Cardiac ventricle fibroblast (primary cell): ENCODE measurements around the gene KISS1R. TPM values are rescaled to one million over a fixed set of nuclear protein-coding genes. Genes with fewer than 3 reads are reported as not detected.

Experiments
- total RNA-seq: library from RNA; depleted of rRNA; stranded (reverse); fragments of >200 nt; gene quantifications from 2 replicates; pipeline ENCODE4 v1.2.3, GENCODE V29; 2015

The KISS1R gene
- not detected in 2 replicates for total RNA-seq

DNA sequence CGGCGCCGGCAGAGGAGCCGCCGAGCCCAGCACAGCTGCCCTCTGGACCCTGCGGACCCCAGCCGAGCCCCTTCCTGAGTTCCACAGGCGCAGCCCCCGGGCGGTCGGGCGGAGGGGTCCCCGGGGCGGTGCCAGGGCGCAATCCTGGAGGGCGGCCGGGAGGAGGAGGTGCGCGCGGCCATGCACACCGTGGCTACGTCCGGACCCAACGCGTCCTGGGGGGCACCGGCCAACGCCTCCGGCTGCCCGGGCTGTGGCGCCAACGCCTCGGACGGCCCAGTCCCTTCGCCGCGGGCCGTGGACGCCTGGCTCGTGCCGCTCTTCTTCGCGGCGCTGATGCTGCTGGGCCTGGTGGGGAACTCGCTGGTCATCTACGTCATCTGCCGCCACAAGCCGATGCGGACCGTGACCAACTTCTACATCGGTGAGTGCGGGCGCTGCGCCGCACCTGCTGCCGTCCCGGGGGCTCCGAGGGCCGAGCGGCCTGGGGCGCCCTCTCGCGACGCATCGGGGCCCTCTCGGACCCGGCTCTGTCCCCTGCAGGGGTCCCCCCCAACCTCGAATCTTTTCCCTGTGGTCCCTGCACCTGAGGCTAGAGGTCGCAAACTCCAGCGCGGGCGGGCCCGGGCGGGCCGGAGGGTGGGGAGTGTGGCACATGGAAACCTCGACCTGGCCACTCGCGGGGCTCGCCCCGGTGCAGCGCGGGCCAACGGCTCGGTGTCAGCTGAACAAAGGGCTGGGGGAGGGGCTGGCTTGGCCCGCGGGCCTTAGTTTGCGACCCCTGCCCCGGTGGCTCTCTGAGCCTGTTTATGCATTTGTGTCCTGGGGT, at the start of gene KISS1R:
TSS of gene KISS1R (plus strand) at position 11 of the 829 bp plus-strand sequence. CDS start at position 181, 170 bp downstream.

DNA sequence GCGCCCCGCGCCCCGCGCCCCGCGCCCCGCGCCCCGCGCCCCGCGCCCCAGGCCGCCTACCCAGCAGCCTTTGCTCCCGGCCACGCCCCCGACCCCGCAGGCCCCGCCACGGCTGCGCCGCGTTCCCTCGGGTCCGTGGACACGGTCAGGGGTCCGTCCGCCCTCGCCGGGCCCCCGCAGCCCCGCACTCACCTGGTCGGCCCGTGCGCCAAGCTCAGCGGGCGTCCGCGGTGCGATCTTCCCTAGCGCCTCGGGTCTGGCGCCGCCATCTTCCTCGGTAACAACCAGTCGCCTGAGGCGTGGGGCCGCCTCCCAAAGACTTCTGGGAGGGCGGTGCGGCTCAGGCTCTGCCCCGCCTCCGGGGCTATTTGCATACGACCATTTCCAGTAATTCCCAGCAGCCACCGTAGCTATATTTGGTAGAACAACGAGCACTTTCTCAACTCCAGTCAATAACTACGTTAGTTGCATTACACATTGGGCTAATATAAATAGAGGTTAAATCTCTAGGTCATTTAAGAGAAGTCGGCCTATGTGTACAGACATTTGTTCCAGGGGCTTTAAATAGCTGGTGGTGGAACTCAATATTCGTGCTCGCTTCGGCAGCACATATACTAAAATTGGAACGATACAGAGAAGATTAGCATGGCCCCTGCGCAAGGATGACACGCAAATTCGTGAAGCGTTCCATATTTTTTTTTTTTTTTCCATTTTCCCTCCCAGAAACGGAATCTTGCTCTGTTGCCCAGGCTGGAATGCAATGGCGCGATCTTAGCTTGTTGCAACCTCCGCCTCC, 24.0 kb upstream of the KISS1R start, which contains the start of the genes MED16 and RNU6-9:
TSS of gene MED16 (minus strand) at position 294 of the 796 bp plus-strand sequence. CDS start 2,056 bp downstream, outside the sequence.
TSS of gene RNU6-9 (plus strand) at position 591 of the 796 bp plus-strand sequence.

DNA sequence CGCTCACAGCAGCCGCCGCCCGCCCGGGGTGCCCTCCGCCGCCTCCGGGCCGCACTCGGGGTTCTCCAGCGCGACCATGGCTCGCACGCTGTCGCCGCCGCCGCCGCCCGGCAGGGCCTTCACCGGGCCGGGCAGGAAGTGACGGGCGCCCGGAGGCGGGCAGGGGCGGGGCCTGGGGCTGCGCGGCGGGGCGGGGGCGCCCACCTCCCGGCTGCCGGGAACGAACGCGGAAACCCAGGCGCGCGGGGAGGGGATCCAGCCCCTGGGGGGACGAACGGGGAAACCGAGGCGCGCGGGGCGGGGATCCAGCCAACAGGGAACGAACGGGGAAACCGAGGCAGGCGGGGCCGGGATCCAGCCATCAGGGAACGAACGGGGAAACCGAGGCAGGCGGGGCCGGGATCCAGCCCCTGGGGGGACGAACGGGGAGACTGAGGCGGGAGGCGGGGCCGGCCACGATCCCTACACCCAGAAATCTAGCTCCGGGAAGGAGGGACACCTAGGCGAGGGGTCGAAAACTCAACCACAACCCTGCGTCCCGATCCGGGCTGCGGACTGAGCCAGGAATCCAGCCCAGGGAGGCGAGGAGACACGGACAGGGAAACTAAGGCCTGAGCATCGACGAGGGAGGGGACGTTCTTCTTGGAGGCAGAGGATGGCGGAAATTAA, 3.9 kb upstream of the KISS1R start, which contains the start of gene R3HDM4:
TSS of gene R3HDM4 (minus strand) at position 140 of the 669 bp plus-strand sequence. CDS start at position 78, 62 bp downstream.

DNA sequence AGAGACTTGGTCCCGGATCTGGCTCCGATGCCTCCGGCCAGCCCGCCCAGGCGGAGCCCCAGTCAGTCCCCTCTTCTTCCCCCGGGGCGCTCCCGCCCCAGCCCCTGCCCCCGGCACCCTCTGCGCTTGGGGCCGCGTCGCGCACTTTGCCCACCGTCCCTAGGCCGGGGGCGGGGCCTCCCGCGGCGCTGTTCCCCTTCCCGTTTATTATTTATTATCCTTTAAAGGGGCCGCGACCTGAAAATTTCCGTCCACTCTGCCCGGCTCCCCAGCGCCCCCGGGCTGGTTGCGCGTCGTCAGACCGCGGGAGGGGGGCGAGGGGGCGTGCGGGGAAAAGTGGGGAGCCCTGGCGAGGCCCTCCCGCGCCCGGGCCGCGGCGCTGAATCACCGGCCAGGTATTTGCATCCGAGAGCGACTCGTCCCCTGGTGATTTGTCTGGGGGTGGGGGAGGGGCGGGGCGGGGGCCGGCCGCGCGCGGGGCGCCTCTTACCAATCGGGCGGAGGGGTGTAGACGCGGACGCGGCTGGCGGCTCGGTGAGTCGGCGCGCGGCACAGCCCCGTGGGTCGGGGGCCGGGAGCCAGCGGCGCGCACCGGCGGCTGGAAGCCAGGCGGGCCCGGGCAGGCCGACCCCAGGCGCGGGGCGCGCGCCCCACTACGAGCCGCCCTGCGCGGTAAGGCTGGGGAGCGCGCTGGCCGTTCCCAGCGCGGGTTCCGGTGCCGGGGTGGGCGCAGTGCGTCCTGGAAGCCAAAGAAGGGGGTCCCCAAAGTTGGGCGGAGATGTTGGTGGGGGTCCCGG, 8.6 kb downstream of the KISS1R start, which contains the start of gene ARID3A:
TSS of gene ARID3A (plus strand) at position 510 of the 797 bp plus-strand sequence. CDS start 3,494 bp downstream, outside the sequence.

Other genes with a start within 250 kb of the KISS1R start
- 58.3 and 76.3 TPM in 2 replicates for gene FSTL3, start 240.9 kb upstream of the KISS1R start, total RNA-seq
- not detected in 2 replicates for gene PRSS57, start 221.9 kb upstream of the KISS1R start, total RNA-seq
- gene PALM, start 208.4 kb upstream of the KISS1R start, total RNA-seq, result 46.4 and 55.6 TPM in 2 replicates
- not detected in 2 replicates for gene MISP, start 166.2 kb upstream of the KISS1R start, total RNA-seq
- 139 and 147 TPM in 2 replicates for gene PTBP1, start 119.9 kb upstream of the KISS1R start, total RNA-seq
- 0.10 and 0.44 TPM in 2 replicates for gene PLPPR3, start 95.4 kb upstream of the KISS1R start, total RNA-seq
- not detected in 2 replicates for gene AZU1, start 89.5 kb upstream of the KISS1R start, total RNA-seq
- gene PRTN3, start 76.3 kb upstream of the KISS1R start, total RNA-seq, result not detected in 2 replicates
- 4.6 and 5.4 TPM in 2 replicates for gene ELANE, start 65.0 kb upstream of the KISS1R start, total RNA-seq
- 1,761 and 1,927 TPM in 2 replicates for gene CFD, start 57.7 kb upstream of the KISS1R start, total RNA-seq
- 30.8 and 34.1 TPM in 2 replicates for gene MED16, start 24.1 kb upstream of the KISS1R start, total RNA-seq
- not detected in 2 replicates for gene RNU6-9, start 23.8 kb upstream of the KISS1R start, total RNA-seq
- 42.6 and 50.5 TPM in 2 replicates for gene R3HDM4, start 4.1 kb upstream of the KISS1R start, total RNA-seq
- 2.6 and 4.9 TPM in 2 replicates for gene ARID3A, start 8.7 kb downstream of the KISS1R start, total RNA-seq
- 25.3 and 36.2 TPM in 2 replicates for gene WDR18, start 67.0 kb downstream of the KISS1R start, total RNA-seq
- 0.88 and 1.2 TPM in 2 replicates for gene GRIN3B, start 83.1 kb downstream of the KISS1R start, total RNA-seq
- gene TMEM259, start 103.8 kb downstream of the KISS1R start, total RNA-seq, result 99.7 and 104 TPM in 2 replicates
- not detected in 2 replicates for gene RNU6-2, start 104.2 kb downstream of the KISS1R start, total RNA-seq
- 149 and 154 TPM in 2 replicates for gene CNN2, start 109.3 kb downstream of the KISS1R start, total RNA-seq
- 2.7 and 3.6 TPM in 2 replicates for gene ABCA7, start 122.8 kb downstream of the KISS1R start, total RNA-seq
- 0.37 and 0.39 TPM in 2 replicates for gene ARHGAP45, start 149.8 kb downstream of the KISS1R start, total RNA-seq
- 191 and 315 TPM in 2 replicates for gene POLR2E, start 178.0 kb downstream of the KISS1R start, total RNA-seq
- gene GPX4, start 186.7 kb downstream of the KISS1R start, total RNA-seq, result 470 and 535 TPM in 2 replicates